K562 (cell line): Measurements from ENCODE around the gene KIF14. TPM values are rescaled to one million over a fixed set of nuclear protein-coding genes. Genes with fewer than 3 reads are reported as not detected.

ENCODE experiments used
- ADNP ChIP-seq: fragments of 200-800 bp; sonication (Bioruptor generic); IDR thresholded peaks from 2 replicates; pipeline ENCODE4 v1.6.1; 2016; ENCODE audit warnings: missing genetic modification characterization, missing compliant biosample characterization
- ARHGAP35 ChIP-seq: fragments of 450-650 bp; IDR thresholded peaks from 2 replicates; pipeline ENCODE4 v1.6.1; 2018; ENCODE audit not compliant: partially characterized antibody
- ARID3B ChIP-seq: fragments of 250-450 bp; sonication (Bioruptor Pico); IDR thresholded peaks from 2 replicates; pipeline ENCODE4 v1.4.0; 2020; ENCODE audit warnings: borderline replicate concordance
- BACH1 ChIP-seq: fragments of 200-800 bp; sonication (Bioruptor generic); IDR thresholded peaks from 2 replicates; pipeline ENCODE4 v1.6.1; 2016; ENCODE audit warnings: missing genetic modification characterization, missing compliant biosample characterization
- CTCF ChIP-seq, 3 experiments: IDR thresholded peaks in 2 of 3; conservative IDR thresholded peaks in 1 of 3; 2 replicates each; pipeline ENCODE4 v1.5.1; 2011 to 2012; ENCODE audit warnings: low read length in 3 of 3, mild to moderate bottlenecking in 3 of 3, control low read depth in 2 of 3, improper control_type of control experiment in 1 of 3, inconsistent platforms in 1 of 3, low read depth in 1 of 3, mixed read lengths in 1 of 3, moderate library complexity in 1 of 3; ENCODE audit not compliant: insufficient read depth in 2 of 3
- EWSR1 ChIP-seq: fragments of 450-650 bp; IDR thresholded peaks from 2 replicates; pipeline ENCODE4 v1.6.1; 2018; ENCODE audit warnings: borderline replicate concordance, mild to moderate bottlenecking, low read depth, moderate library complexity; ENCODE audit not compliant: partially characterized antibody
- FOXP1 ChIP-seq: sonication (generic); formaldehyde crosslinking; IDR thresholded peaks from 2 replicates; pipeline ENCODE4 v1.8.0; 2022; ENCODE audit warnings: mild to moderate bottlenecking, missing genetic modification reagents
- JUN ChIP-seq, 2 experiments: sonication (generic) in 1 of 2; formaldehyde crosslinking in 1 of 2; IDR thresholded peaks; 2 replicates each; pipeline versions ENCODE4 v1.6.1 to v1.8.0; 2012 to 2022; ENCODE audit warnings: borderline replicate concordance in 2 of 2, mild to moderate bottlenecking in 2 of 2, improper control_type of control experiment in 1 of 2, low read depth in 1 of 2, low read length in 1 of 2, missing genetic modification reagents in 1 of 2
- ZBTB1 ChIP-seq: sonication (generic); formaldehyde crosslinking; IDR thresholded peaks from 2 replicates; pipeline ENCODE4 v1.8.1; 2023; ENCODE audit warnings: missing genetic modification reagents, low read depth, mild to moderate bottlenecking, borderline replicate concordance
- ZNF239 ChIP-seq: fragments of 250-450 bp; sonication (Bioruptor Pico); IDR thresholded peaks from 2 replicates; pipeline ENCODE4 v1.4.0; 2020; ENCODE audit warnings: mild to moderate bottlenecking
- ZNF584 ChIP-seq: fragments of 200-800 bp; sonication (Bioruptor generic); IDR thresholded peaks from 2 replicates; pipeline ENCODE4 v1.6.1; 2016; ENCODE audit warnings: low read depth, mild to moderate bottlenecking, missing genetic modification characterization, missing compliant biosample characterization
- polyA plus RNA-seq, 8 experiments: library from polyadenylated mRNA; depleted of rRNA in 4 of 8; stranded (reverse) in 5 of 8; unstranded in 3 of 8; fragments of >200 nt; fragmentation: Nextera tagmentation in 2 of 8; fragmentation: Illumina TruSeq in 1 of 8; extraction: Ambion mirVana in 2 of 8; extraction: Trizol in 1 of 8; gene quantifications; 2 replicates each; pipeline versions ENCODE4 v1.2.1 to v1.2.3, GENCODE V29; 2011 to 2014; ENCODE audit warnings: inconsistent platforms in 1 of 8, missing spikeins in 1 of 8
- total RNA-seq, 7 experiments: library from RNA; depleted of rRNA in 6 of 7; stranded (reverse); fragments of >200 nt in 6 of 7; fragmentation: Illumina TruSeq in 2 of 7; extraction: Trizol in 2 of 7; gene quantifications; 2 replicates each; pipeline versions ENCODE4 v1.2.1 to v1.2.3, GENCODE V29; 2011 to 2021; ENCODE audit warnings: low replicate concordance in 1 of 7
- TF ChIP-seq, protein P1 (sequence below), 2 experiments: fragments of 200-800 bp in 1 of 2; sonication (Bioruptor generic) in 1 of 2; sonication (generic) in 1 of 2; formaldehyde crosslinking in 1 of 2; IDR thresholded peaks in 1 of 2; conservative IDR thresholded peaks in 1 of 2; 2 replicates each; pipeline versions ENCODE4 v1.5.0 to v1.6.1; 2016 to 2020; ENCODE audit warnings: missing compliant biosample characterization in 1 of 2, missing genetic modification characterization in 1 of 2, missing genetic modification reagents in 1 of 2
- TF ChIP-seq, protein P2 (sequence below): fragments of 450-650 bp; IDR thresholded peaks from 2 replicates; pipeline ENCODE4 v1.6.1; 2014; ENCODE audit warnings: low read depth, mild to moderate bottlenecking, moderate library complexity, borderline replicate concordance
- TF ChIP-seq, protein P3 (sequence below), 2 experiments: IDR thresholded peaks in 1 of 2; conservative IDR thresholded peaks in 1 of 2; 2 replicates each; pipeline ENCODE4 v1.6.1; 2016; ENCODE audit warnings: low read depth in 2 of 2, mild to moderate bottlenecking in 1 of 2, missing compliant biosample characterization in 1 of 2, missing genetic modification characterization in 1 of 2, moderate library complexity in 1 of 2

Gene KIF14
- total and polyA plus RNA-seq, 9 of the 15 experiments (the other 6 are each of a cell fraction or from before 2014, with no cell fraction given): 11.5 to 47.4 (median 29.0) TPM

DNA sequence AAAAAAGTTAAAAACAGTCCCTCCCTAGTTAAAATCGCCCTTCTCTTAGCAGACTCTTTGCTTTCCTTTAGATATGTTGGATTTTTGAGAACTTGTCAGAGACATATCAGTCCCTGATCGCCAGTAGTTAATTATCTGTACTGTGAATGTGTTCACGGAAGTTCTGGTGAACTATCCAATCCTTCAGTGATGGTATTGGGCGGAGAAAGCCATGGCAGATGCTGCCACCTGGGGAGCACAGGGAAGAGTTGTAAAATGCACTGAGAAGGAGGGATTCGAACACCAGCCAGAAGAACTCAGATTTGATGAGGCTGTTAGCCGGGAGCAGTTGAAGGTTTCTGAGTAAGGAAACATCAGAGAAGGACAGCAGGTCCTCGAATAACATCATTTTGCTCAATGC is 17.5 kb upstream of the KIF14 start (continued):
- TF ChIP-seq CTCF (IDR thresholded peaks at IDR 0.05 in 2 of 3, conservative IDR thresholded peaks at IDR 0.05 in 1 of 3; ENCODE audit: insufficient read depth in 2 of 3, low read depth in 1 of 3, low read length in 3 of 3) (peak; percentile 18 to 48 (median 21); a peak in 1 of 6 replicates), ZBTB1 (no peak), BACH1 (tag) (no peak), FOXP1 (CRISPR knock-in tag) (no peak), ZNF239 (CRISPR knock-in tag) (peak; percentile 52; the same call in 1 of the 2 replicates), ADNP (0 out of 2 replicates have a peak, but pooled peaks have one; percentile 4), JUN (IDR thresholded peaks at IDR 0.05; ENCODE audit: borderline replicate concordance, low read depth, low read length) (no peak), JUN (CRISPR knock-in tag; IDR thresholded peaks at IDR 0.05; ENCODE audit: borderline replicate concordance) (no peak), ARHGAP35 (no peak), EWSR1 (no peak), ARID3B (CRISPR knock-in tag) (no peak), ZNF584 (CRISPR knock-in tag) (no peak)
- TF ChIP-seq, protein P1, sequence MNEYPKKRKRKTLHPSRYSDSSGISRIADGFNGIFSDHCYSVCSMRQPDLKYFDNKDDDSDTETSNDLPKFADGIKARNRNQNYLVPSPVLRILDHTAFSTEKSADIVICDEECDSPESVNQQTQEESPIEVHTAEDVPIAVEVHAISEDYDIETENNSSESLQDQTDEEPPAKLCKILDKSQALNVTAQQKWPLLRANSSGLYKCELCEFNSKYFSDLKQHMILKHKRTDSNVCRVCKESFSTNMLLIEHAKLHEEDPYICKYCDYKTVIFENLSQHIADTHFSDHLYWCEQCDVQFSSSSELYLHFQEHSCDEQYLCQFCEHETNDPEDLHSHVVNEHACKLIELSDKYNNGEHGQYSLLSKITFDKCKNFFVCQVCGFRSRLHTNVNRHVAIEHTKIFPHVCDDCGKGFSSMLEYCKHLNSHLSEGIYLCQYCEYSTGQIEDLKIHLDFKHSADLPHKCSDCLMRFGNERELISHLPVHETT (CRISPR knock-in tag; conservative IDR thresholded peaks at IDR 0.05 in 1 of 2, IDR thresholded peaks at IDR 0.05 in 1 of 2): 0 out of 4 replicates have a peak, but pooled peaks of 1 of the 2 experiments have one; percentile 49
- TF ChIP-seq, protein P2, sequence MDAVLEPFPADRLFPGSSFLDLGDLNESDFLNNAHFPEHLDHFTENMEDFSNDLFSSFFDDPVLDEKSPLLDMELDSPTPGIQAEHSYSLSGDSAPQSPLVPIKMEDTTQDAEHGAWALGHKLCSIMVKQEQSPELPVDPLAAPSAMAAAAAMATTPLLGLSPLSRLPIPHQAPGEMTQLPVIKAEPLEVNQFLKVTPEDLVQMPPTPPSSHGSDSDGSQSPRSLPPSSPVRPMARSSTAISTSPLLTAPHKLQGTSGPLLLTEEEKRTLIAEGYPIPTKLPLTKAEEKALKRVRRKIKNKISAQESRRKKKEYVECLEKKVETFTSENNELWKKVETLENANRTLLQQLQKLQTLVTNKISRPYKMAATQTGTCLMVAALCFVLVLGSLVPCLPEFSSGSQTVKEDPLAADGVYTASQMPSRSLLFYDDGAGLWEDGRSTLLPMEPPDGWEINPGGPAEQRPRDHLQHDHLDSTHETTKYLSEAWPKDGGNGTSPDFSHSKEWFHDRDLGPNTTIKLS: no peak
- TF ChIP-seq, protein P3, sequence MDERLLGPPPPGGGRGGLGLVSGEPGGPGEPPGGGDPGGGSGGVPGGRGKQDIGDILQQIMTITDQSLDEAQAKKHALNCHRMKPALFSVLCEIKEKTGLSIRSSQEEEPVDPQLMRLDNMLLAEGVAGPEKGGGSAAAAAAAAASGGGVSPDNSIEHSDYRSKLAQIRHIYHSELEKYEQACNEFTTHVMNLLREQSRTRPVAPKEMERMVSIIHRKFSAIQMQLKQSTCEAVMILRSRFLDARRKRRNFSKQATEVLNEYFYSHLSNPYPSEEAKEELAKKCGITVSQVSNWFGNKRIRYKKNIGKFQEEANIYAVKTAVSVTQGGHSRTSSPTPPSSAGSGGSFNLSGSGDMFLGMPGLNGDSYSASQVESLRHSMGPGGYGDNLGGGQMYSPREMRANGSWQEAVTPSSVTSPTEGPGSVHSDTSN (CRISPR knock-in tag; IDR thresholded peaks at IDR 0.05; ENCODE audit: low read depth): no peak
- TF ChIP-seq, protein P3 (tag; conservative IDR thresholded peaks at IDR 0.05; ENCODE audit: low read depth): peak; percentile 17; the same call in 1 of the 2 replicates
